Breast epithelium (tissue), 3 donors: Measurements from ENCODE around the gene TBCA.

Experiments used
- POLR2A ChIP-seq: fragments of 450-650 bp; IDR thresholded peaks from one replicate; pipeline ENCODE4 v1.6.1; 2016; ENCODE audit warnings: antibody characterized with exemption, mild to moderate bottlenecking, moderate library complexity
- TF ChIP-seq, protein P1 (sequence below), 3 donors: fragments of 450-650 bp; IDR thresholded peaks; one replicate each; pipeline ENCODE4 v1.5.1; 2016 to 2017; ENCODE audit warnings: antibody characterized with exemption in 3 of 3, mild to moderate bottlenecking in 3 of 3, moderate library complexity in 3 of 3

DNA sequence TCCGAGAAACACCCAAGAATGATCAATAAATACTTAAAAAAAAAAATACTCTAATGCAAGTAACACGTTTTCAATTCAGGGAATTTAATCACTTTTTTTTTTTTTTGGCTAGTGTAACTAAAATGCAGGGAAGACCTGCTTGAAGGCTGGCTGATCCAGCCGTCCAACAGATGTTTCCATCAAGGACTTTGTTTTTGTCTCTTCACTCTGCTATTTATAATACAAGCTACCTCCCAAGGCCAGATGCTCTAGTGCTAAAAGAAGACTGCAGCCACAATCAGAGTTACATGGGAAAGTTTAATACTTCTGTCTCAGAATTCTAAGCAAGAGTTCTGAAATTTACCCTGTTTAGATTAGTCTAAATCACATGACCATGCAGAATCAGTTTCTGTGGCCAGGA lies 14.5 kb downstream of the TBCA start:
- TF ChIP-seq, protein P1, sequence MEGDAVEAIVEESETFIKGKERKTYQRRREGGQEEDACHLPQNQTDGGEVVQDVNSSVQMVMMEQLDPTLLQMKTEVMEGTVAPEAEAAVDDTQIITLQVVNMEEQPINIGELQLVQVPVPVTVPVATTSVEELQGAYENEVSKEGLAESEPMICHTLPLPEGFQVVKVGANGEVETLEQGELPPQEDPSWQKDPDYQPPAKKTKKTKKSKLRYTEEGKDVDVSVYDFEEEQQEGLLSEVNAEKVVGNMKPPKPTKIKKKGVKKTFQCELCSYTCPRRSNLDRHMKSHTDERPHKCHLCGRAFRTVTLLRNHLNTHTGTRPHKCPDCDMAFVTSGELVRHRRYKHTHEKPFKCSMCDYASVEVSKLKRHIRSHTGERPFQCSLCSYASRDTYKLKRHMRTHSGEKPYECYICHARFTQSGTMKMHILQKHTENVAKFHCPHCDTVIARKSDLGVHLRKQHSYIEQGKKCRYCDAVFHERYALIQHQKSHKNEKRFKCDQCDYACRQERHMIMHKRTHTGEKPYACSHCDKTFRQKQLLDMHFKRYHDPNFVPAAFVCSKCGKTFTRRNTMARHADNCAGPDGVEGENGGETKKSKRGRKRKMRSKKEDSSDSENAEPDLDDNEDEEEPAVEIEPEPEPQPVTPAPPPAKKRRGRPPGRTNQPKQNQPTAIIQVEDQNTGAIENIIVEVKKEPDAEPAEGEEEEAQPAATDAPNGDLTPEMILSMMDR (IDR thresholded peaks at IDR 0.05) = no peak
- TF ChIP-seq POLR2A = no peak
